ENCODE results near the gene CCDC57.
"Not testable (repeated sequence)": the region's sequence is repeated elsewhere in the genome, so short reads cannot be mapped to it uniquely, and the experiment has no call there.

The CCDC57 gene

GRCh38 chr17:82212331-82213250, at the start of gene CCDC57:
Gene CCDC57 (minus strand): TSS chr17:82212842. CDS start chr17:82201944, 10,898 bp downstream.
- DNase-seq (ENCODE audit: low spot score), result peak; percentile 98

GRCh38 chr17:82262344-82262743, 49.7 kb upstream of the CCDC57 start:
- no peak for DNase-seq (ENCODE audit: low spot score)

GRCh38 chr17:82259972-82260961, 47.6 kb upstream of the CCDC57 start:
- DNase-seq (ENCODE audit: low spot score), result not testable (repeated sequence)

- DNase-seq (ENCODE audit: low spot score), result no peak
Measured at GRCh38 chr17:82258555-82258954, 45.9 kb upstream of the CCDC57 start.

GRCh38 chr17:82257473-82257872, 44.8 kb upstream of the CCDC57 start:
- DNase-seq (ENCODE audit: low spot score), result peak; percentile 65

- no peak for DNase-seq (ENCODE audit: low spot score)
Measured at GRCh38 chr17:82256242-82256885, 43.7 kb upstream of the CCDC57 start.

GRCh38 chr17:82255402-82255972, 42.8 kb upstream of the CCDC57 start:
- no peak for DNase-seq (ENCODE audit: low spot score)

GRCh38 chr17:82254746-82255145, 42.1 kb upstream of the CCDC57 start:
- DNase-seq (ENCODE audit: low spot score), result not testable (repeated sequence)

- not testable (repeated sequence) for DNase-seq (ENCODE audit: low spot score)
Measured at GRCh38 chr17:82254096-82254495, 41.5 kb upstream of the CCDC57 start.

- no peak for DNase-seq (ENCODE audit: low spot score)
Measured at GRCh38 chr17:82253179-82253544, 40.5 kb upstream of the CCDC57 start.

GRCh38 chr17:82252511-82253178, 40.0 kb upstream of the CCDC57 start:
- no peak for DNase-seq (ENCODE audit: low spot score)

GRCh38 chr17:82250868-82251500, 38.3 kb upstream of the CCDC57 start:
- no peak for DNase-seq (ENCODE audit: low spot score)

GRCh38 chr17:82249896-82250581, 37.4 kb upstream of the CCDC57 start:
- no peak for DNase-seq (ENCODE audit: low spot score)

GRCh38 chr17:82248815-82249674, 36.4 kb upstream of the CCDC57 start:
- no peak for DNase-seq (ENCODE audit: low spot score)

GRCh38 chr17:82247856-82248671, 35.4 kb upstream of the CCDC57 start:
- DNase-seq (ENCODE audit: low spot score), result no peak

- DNase-seq (ENCODE audit: low spot score), result no peak
Measured at GRCh38 chr17:82247182-82247823, 34.7 kb upstream of the CCDC57 start.

GRCh38 chr17:82246365-82247181, 33.9 kb upstream of the CCDC57 start:
- no peak for DNase-seq (ENCODE audit: low spot score)

Data from iPS-NIHi11 (cell line).